Loucy (cell line): ENCODE results near the gene RICTOR.

ENCODE experiments used
- H2AFZ ChIP-seq: fragments of 200-600 bp; sonication (generic); 2 replicates; pipeline ENCODE4 v1.6.0; 2016; ENCODE audit warnings: antibody characterized with exemption, mild to moderate bottlenecking, low read length, moderate library complexity
- H3F3A ChIP-seq: fragments of 200-600 bp; 2 replicates; pipeline ENCODE4 v1.6.0; 2016; ENCODE audit warnings: antibody characterized with exemption, low read depth, mild to moderate bottlenecking
- H3K27me3 ChIP-seq: fragments of 200-600 bp; sonication (generic); 2 replicates; pipeline ENCODE4 v1.6.1; 2014; ENCODE audit warnings: low read length, mild to moderate bottlenecking; ENCODE audit not compliant: insufficient read depth, poor library complexity, severe bottlenecking
- H3K36me3 ChIP-seq: fragments of 200-600 bp; sonication (generic); 2 replicates; pipeline ENCODE4 v1.6.1; 2016; ENCODE audit warnings: low read length; ENCODE audit not compliant: insufficient read depth
- H3K4me1 ChIP-seq: fragments of 200-600 bp; sonication (generic); 2 replicates; pipeline ENCODE4 v1.5.1; 2014; ENCODE audit warnings: low read length, mild to moderate bottlenecking; ENCODE audit not compliant: insufficient read depth, poor library complexity, severe bottlenecking
- H3K4me2 ChIP-seq: fragments of 200-600 bp; sonication (generic); 2 replicates; pipeline ENCODE4 v1.6.0; 2014; ENCODE audit warnings: antibody characterized with exemption, low read length, low read depth, mild to moderate bottlenecking; ENCODE audit not compliant: poor library complexity, severe bottlenecking
- H3K4me3 ChIP-seq: fragments of 200-600 bp; sonication (generic); 2 replicates; pipeline ENCODE4 v1.5.1; 2014; ENCODE audit warnings: low read length, mild to moderate bottlenecking, mixed read lengths; ENCODE audit not compliant: poor library complexity, severe bottlenecking
- H3K79me2 ChIP-seq: fragments of 200-600 bp; sonication (generic); 2 replicates; pipeline ENCODE4 v1.6.1; 2014; ENCODE audit warnings: low read length; ENCODE audit not compliant: insufficient read depth
- H3K9ac ChIP-seq: fragments of 200-600 bp; sonication (generic); 2 replicates; pipeline ENCODE4 v1.6.0; 2014; ENCODE audit warnings: mild to moderate bottlenecking, low read depth, low read length, moderate library complexity; ENCODE audit not compliant: poor library complexity, severe bottlenecking
- H3K9me2 ChIP-seq: fragments of 200-600 bp; sonication (generic); replicated peaks from 2 replicates; pipeline ENCODE4 v1.6.1; 2016; ENCODE audit warnings: low read depth, low read length, mixed read lengths
- H3K9me3 ChIP-seq: fragments of 200-600 bp; sonication (generic); 2 replicates; pipeline ENCODE4 v1.6.1; 2014; ENCODE audit warnings: mild to moderate bottlenecking, antibody characterized with exemption, low read length, low read depth; ENCODE audit not compliant: insufficient read depth
- H4K20me1 ChIP-seq: fragments of 200-600 bp; sonication (generic); 2 replicates; pipeline ENCODE4 v1.6.0; 2014; ENCODE audit warnings: antibody characterized with exemption, low read length, mild to moderate bottlenecking; ENCODE audit not compliant: insufficient read depth, poor library complexity, severe bottlenecking
- EZH2phosphoT487 ChIP-seq: fragments of 200-600 bp; IDR thresholded peaks from 2 replicates; pipeline ENCODE4 v1.6.1; 2018; ENCODE audit warnings: antibody characterized with exemption, mild to moderate bottlenecking, moderate library complexity, borderline replicate concordance
- TF ChIP-seq, protein P1 (sequence below): fragments of 200-600 bp; sonication (generic); conservative IDR thresholded peaks from 2 replicates; pipeline ENCODE4 v1.5.1; 2014; ENCODE audit warnings: mild to moderate bottlenecking, antibody characterized with exemption, low read length

RICTOR gene

GRCh38 chr5:38913714-38914113, 160.5 kb downstream of the RICTOR start:
- Histone ChIP-seq H4K20me1 (no peaks in the 10 kb centered on the region), H3K79me2 (no peaks in the 10 kb centered on the region), H3K27me3 (no peaks in the 10 kb centered on the region), H3K9ac (no peak overlapping the region), H3K36me3 (no peaks in the 10 kb centered on the region), H2AFZ (no peak overlapping the region), H3K4me1 (no peaks in the 10 kb centered on the region), H3K9me2 (no peaks in the 10 kb centered on the region), H3K4me3 (no peak overlapping the region), H3K9me3 (no peaks in the 10 kb centered on the region), H3K4me2 (no peak overlapping the region), H3F3A (no peaks in the 10 kb centered on the region)
- no peak for TF ChIP-seq EZH2phosphoT487
- TF ChIP-seq, protein P1, sequence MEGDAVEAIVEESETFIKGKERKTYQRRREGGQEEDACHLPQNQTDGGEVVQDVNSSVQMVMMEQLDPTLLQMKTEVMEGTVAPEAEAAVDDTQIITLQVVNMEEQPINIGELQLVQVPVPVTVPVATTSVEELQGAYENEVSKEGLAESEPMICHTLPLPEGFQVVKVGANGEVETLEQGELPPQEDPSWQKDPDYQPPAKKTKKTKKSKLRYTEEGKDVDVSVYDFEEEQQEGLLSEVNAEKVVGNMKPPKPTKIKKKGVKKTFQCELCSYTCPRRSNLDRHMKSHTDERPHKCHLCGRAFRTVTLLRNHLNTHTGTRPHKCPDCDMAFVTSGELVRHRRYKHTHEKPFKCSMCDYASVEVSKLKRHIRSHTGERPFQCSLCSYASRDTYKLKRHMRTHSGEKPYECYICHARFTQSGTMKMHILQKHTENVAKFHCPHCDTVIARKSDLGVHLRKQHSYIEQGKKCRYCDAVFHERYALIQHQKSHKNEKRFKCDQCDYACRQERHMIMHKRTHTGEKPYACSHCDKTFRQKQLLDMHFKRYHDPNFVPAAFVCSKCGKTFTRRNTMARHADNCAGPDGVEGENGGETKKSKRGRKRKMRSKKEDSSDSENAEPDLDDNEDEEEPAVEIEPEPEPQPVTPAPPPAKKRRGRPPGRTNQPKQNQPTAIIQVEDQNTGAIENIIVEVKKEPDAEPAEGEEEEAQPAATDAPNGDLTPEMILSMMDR: no peak

DNA sequence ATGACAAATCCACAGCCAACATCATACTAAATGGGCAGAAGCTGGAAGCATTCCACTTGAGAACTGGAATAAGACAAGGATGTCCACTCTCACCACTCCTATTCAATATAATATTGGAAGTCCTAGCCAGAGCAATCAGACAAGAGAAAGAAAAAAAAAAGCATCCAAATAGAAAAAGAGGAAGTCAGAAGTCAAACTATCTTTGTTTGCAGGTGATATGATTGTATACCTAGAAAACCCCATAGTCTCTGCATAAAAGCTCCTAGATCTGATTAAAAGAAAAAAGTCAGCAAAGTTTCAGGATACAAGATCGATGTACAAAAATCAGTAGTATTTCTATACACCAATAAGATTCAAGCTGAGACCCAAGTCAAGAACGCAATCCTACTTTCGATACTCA, 162.3 kb downstream of the RICTOR start:
- no peak overlapping the region for H2AFZ ChIP-seq
- H3K9me3 ChIP-seq: no peaks in the 10 kb centered on the region
- no peaks in the 10 kb centered on the region for H3K9me2 ChIP-seq
- no peaks in the 10 kb centered on the region for H3F3A ChIP-seq
- H3K4me1 ChIP-seq: no peaks in the 10 kb centered on the region
- no peaks in the 10 kb centered on the region for H3K79me2 ChIP-seq
- no peaks in the 10 kb centered on the region for H3K27me3 ChIP-seq
- H3K9ac ChIP-seq: no peak overlapping the region
- no peak overlapping the region for H3K4me3 ChIP-seq
- H3K36me3 ChIP-seq: no peaks in the 10 kb centered on the region
- H3K4me2 ChIP-seq: no peak overlapping the region
- H4K20me1 ChIP-seq: no peaks in the 10 kb centered on the region
- TF ChIP-seq, protein P1: no peak
- TF ChIP-seq EZH2phosphoT487: no peak

DNA sequence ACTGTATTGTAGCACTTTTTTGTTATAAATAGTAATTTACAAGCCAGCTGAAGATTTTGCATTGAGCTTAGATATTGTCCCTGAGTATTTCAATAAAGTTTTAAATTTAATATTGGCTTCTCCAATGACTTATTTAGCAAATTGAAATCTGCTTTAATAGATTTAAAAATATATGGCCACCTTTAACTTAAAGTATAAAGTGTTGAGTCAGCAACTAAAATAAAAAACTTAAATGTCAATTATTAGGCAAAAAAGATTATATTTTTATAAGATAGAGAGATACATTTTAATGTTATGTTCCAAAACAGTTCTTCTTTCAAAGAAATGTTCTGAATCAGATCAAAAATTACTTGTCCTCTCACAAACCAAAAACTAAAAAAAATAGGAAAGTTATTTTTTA, 167.7 kb downstream of the RICTOR start:
- no peaks in the 10 kb centered on the region for H3K79me2 ChIP-seq
- H3K27me3 ChIP-seq: no peaks in the 10 kb centered on the region
- TF ChIP-seq, protein P1: no peak
- TF ChIP-seq EZH2phosphoT487: no peak
- no peak overlapping the region for H3K9ac ChIP-seq
- H3K4me1 ChIP-seq: no peaks in the 10 kb centered on the region
- H3K4me3 ChIP-seq: no peak overlapping the region
- H3K4me2 ChIP-seq: no peak overlapping the region
- no peaks in the 10 kb centered on the region for H4K20me1 ChIP-seq
- no peaks in the 10 kb centered on the region for H3F3A ChIP-seq
- H3K36me3 ChIP-seq: no peaks in the 10 kb centered on the region
- H3K9me3 ChIP-seq: no peaks in the 10 kb centered on the region
- no peaks in the 10 kb centered on the region for H3K9me2 ChIP-seq
- no peak overlapping the region for H2AFZ ChIP-seq
